IPS-20b (cell line): ENCODE data around the gene SUN1.
"Not testable (repeated sequence)": the region's sequence is repeated elsewhere in the genome, so short reads cannot be mapped to it uniquely, and the experiment has no call there.

Experiments used
- H3K27ac ChIP-seq: one replicate; pipeline ENCODE4 v1.5.1; 2013; ENCODE audit warnings: low read length
- H3K27me3 ChIP-seq: 2 replicates; pipeline ENCODE4 v1.6.1; 2013; ENCODE audit warnings: mild to moderate bottlenecking, low read length, inconsistent platforms; ENCODE audit not compliant: insufficient read depth
- H3K36me3 ChIP-seq: 2 replicates; pipeline ENCODE4 v1.6.1; 2013; ENCODE audit warnings: low read depth, mild to moderate bottlenecking, inconsistent platforms, low read length, moderate library complexity; ENCODE audit not compliant: insufficient read depth
- H3K4me1 ChIP-seq: 2 replicates; pipeline ENCODE4 v1.6.1; 2013; ENCODE audit warnings: mild to moderate bottlenecking, control low read depth, inconsistent platforms, low read length, moderate library complexity; ENCODE audit not compliant: insufficient read depth
- H3K4me3 ChIP-seq: 2 replicates; pipeline ENCODE4 v1.5.1; 2013; ENCODE audit warnings: mild to moderate bottlenecking, low read length, inconsistent platforms
- H3K9ac ChIP-seq: 2 replicates; pipeline ENCODE4 v1.6.1; 2013; ENCODE audit warnings: low read depth, mild to moderate bottlenecking, inconsistent platforms, low read length, moderate library complexity
- H3K9me3 ChIP-seq: 2 replicates; pipeline ENCODE4 v1.6.1; 2013; ENCODE audit warnings: mild to moderate bottlenecking, low read depth, low read length, inconsistent platforms; ENCODE audit not compliant: insufficient read depth

Gene SUN1

GRCh38 chr7:841943-842342 is 9.7 kb downstream of the SUN1 start:
- Histone ChIP-seq H3K4me3 (no peak overlapping the region), H3K27ac (no peak overlapping the region), H3K27me3 (no peaks in the 10 kb centered on the region), H3K36me3 (peaks cover 74% of the 10 kb centered on the region), H3K9ac (no peak overlapping the region), H3K9me3 (no peaks in the 10 kb centered on the region), H3K4me1 (no peaks in the 10 kb centered on the region)

- Histone ChIP-seq H3K9me3 (no peaks in the 10 kb centered on the region), H3K9ac (no peak overlapping the region), H3K27ac (no peak overlapping the region), H3K36me3 (peaks cover 70% of the 10 kb centered on the region), H3K27me3 (no peaks in the 10 kb centered on the region), H3K4me1 (no peaks in the 10 kb centered on the region), H3K4me3 (no peak overlapping the region)
Observed at GRCh38 chr7:842431-843031, 10.3 kb downstream of the SUN1 start.

- Histone ChIP-seq H3K4me3 (no peak overlapping the region), H3K4me1 (no peaks in the 10 kb centered on the region), H3K9me3 (no peaks in the 10 kb centered on the region), H3K27ac (no peak overlapping the region), H3K27me3 (no peaks in the 10 kb centered on the region), H3K36me3 (peaks cover 68% of the 10 kb centered on the region), H3K9ac (no peak overlapping the region)
Observed at GRCh38 chr7:843230-843629, 11.0 kb downstream of the SUN1 start.

GRCh38 chr7:844043-844442 is 11.8 kb downstream of the SUN1 start:
- H3K27ac ChIP-seq, result no peak overlapping the region

GRCh38 chr7:844514-844913 is 12.2 kb downstream of the SUN1 start:
- no peak overlapping the region for H3K4me3 ChIP-seq
- no peaks in the 10 kb centered on the region for H3K9me3 ChIP-seq
- H3K36me3 ChIP-seq, result peaks cover 70% of the 10 kb centered on the region
- no peak overlapping the region for H3K9ac ChIP-seq
- H3K4me1 ChIP-seq, result no peaks in the 10 kb centered on the region
- H3K27me3 ChIP-seq, result no peaks in the 10 kb centered on the region
- H3K27ac ChIP-seq, result no peak overlapping the region

More at GRCh38 chr7:844043-844442, 11.8 kb downstream of the SUN1 start:
- no peaks in the 10 kb centered on the region for H3K4me1 ChIP-seq
- no peak overlapping the region for H3K9ac ChIP-seq
- peaks cover 70% of the 10 kb centered on the region for H3K36me3 ChIP-seq
- no peaks in the 10 kb centered on the region for H3K27me3 ChIP-seq
- no peak overlapping the region for H3K4me3 ChIP-seq
- no peaks in the 10 kb centered on the region for H3K9me3 ChIP-seq

GRCh38 chr7:845091-845490 is 12.8 kb downstream of the SUN1 start:
- peaks cover 69% of the 10 kb centered on the region for H3K36me3 ChIP-seq
- H3K4me1 ChIP-seq, result no peaks in the 10 kb centered on the region
- H3K27ac ChIP-seq, result no peak overlapping the region
- H3K4me3 ChIP-seq, result no peak overlapping the region
- no peaks in the 10 kb centered on the region for H3K9me3 ChIP-seq
- H3K9ac ChIP-seq, result no peak overlapping the region
- H3K27me3 ChIP-seq, result no peaks in the 10 kb centered on the region

GRCh38 chr7:845731-846130 is 13.5 kb downstream of the SUN1 start:
- H3K4me3 ChIP-seq, result no peak overlapping the region
- peaks cover 71% of the 10 kb centered on the region for H3K36me3 ChIP-seq
- H3K27me3 ChIP-seq, result no peaks in the 10 kb centered on the region
- no peak overlapping the region for H3K9ac ChIP-seq
- H3K27ac ChIP-seq, result no peak overlapping the region
- no peaks in the 10 kb centered on the region for H3K4me1 ChIP-seq
- H3K9me3 ChIP-seq, result no peaks in the 10 kb centered on the region

- not testable (repeated sequence) for H3K4me3 ChIP-seq, H3K27ac ChIP-seq, H3K27me3 ChIP-seq, H3K9me3 ChIP-seq, H3K9ac ChIP-seq, H3K4me1 ChIP-seq
- H3K36me3 ChIP-seq, result peaks cover 75% of the 10 kb centered on the region
Observed at GRCh38 chr7:846958-847650, 14.8 kb downstream of the SUN1 start.

GRCh38 chr7:847728-848127 is 15.5 kb downstream of the SUN1 start:
- peaks cover 75% of the 10 kb centered on the region for H3K36me3 ChIP-seq
- H3K4me3 ChIP-seq, H3K27ac ChIP-seq, H3K9me3 ChIP-seq, H3K9ac ChIP-seq, H3K4me1 ChIP-seq, H3K27me3 ChIP-seq: not testable (repeated sequence)

GRCh38 chr7:849145-849544 is 16.9 kb downstream of the SUN1 start:
- H3K9me3 ChIP-seq, result no peaks in the 10 kb centered on the region
- no peaks in the 10 kb centered on the region for H3K27me3 ChIP-seq
- H3K27ac ChIP-seq, result no peak overlapping the region
- no peak overlapping the region for H3K4me3 ChIP-seq
- peaks cover 75% of the 10 kb centered on the region for H3K36me3 ChIP-seq
- H3K9ac ChIP-seq, result no peak overlapping the region
- H3K4me1 ChIP-seq, result no peaks in the 10 kb centered on the region

- peaks cover 75% of the 10 kb centered on the region for H3K36me3 ChIP-seq
- H3K9me3 ChIP-seq, result no peaks in the 10 kb centered on the region
- no peak overlapping the region for H3K9ac ChIP-seq
- H3K27me3 ChIP-seq, result no peaks in the 10 kb centered on the region
- H3K4me3 ChIP-seq, result no peak overlapping the region
- H3K27ac ChIP-seq, result no peak overlapping the region
- H3K4me1 ChIP-seq, result no peaks in the 10 kb centered on the region
Observed at GRCh38 chr7:849781-850180, 17.5 kb downstream of the SUN1 start.

GRCh38 chr7:851204-851603 is 18.9 kb downstream of the SUN1 start:
- Histone ChIP-seq H3K27me3 (no peaks in the 10 kb centered on the region), H3K4me1 (no peaks in the 10 kb centered on the region), H3K9me3 (no peaks in the 10 kb centered on the region), H3K4me3 (no peak overlapping the region), H3K9ac (no peak overlapping the region), H3K36me3 (peaks cover 79% of the 10 kb centered on the region), H3K27ac (no peak overlapping the region)
